Prostate gland (tissue), 2 donors: ENCODE data around the gene UMOD.

Experiments used
- POLR2A ChIP-seq: fragments of 450-650 bp; IDR thresholded peaks from one replicate; pipeline ENCODE4 v1.6.1; 2016; ENCODE audit warnings: antibody characterized with exemption, mild to moderate bottlenecking
- POLR2AphosphoS5 ChIP-seq: sonication (generic); formaldehyde crosslinking; IDR thresholded peaks from one replicate; pipeline ENCODE4 v1.6.1; 2017; ENCODE audit warnings: antibody characterized with exemption
- TF ChIP-seq, protein P1 (sequence below), 4 experiments: fragments of 200-600 bp in 2 of 4; fragments of 450-650 bp in 2 of 4; sonication (generic) in 2 of 4; IDR thresholded peaks; 1 replicate in 3 of 4; 2 replicates in 1 of 4; pipeline ENCODE4 v1.5.1; 2016 to 2019; ENCODE audit warnings: antibody characterized with exemption in 4 of 4, mild to moderate bottlenecking in 2 of 4, moderate library complexity in 2 of 4

DNA sequence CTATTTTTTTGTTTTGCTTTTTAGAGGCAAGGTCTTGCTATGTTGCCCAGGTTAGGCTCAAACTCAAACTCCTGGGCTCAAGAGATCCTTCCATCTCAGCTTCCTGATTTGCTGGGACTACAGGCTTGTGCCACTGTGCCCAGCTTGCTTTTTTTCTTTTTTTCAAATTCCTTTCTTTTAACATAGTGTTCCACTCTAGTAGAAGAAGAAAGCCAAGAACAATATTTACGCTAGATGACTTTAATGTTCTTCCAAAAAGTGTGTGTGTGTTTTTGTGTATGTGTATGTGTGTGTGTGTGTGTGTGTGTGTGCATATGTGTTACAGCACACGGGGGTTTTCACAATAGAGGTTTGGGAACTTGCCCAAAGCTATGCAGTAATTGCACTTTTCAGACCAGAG lies 10.7 kb upstream of the UMOD start:
- TF ChIP-seq, protein P1, sequence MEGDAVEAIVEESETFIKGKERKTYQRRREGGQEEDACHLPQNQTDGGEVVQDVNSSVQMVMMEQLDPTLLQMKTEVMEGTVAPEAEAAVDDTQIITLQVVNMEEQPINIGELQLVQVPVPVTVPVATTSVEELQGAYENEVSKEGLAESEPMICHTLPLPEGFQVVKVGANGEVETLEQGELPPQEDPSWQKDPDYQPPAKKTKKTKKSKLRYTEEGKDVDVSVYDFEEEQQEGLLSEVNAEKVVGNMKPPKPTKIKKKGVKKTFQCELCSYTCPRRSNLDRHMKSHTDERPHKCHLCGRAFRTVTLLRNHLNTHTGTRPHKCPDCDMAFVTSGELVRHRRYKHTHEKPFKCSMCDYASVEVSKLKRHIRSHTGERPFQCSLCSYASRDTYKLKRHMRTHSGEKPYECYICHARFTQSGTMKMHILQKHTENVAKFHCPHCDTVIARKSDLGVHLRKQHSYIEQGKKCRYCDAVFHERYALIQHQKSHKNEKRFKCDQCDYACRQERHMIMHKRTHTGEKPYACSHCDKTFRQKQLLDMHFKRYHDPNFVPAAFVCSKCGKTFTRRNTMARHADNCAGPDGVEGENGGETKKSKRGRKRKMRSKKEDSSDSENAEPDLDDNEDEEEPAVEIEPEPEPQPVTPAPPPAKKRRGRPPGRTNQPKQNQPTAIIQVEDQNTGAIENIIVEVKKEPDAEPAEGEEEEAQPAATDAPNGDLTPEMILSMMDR (IDR thresholded peaks at IDR 0.05) = no peak
- TF ChIP-seq POLR2AphosphoS5 (peak; percentile 48), POLR2A (no peak)
